PFSK-1 (cell line): ENCODE measurements around the gene KIF1B.

Experiments used
- FOXP2 ChIP-seq: optimal IDR thresholded peaks from 2 replicates; pipeline ENCODE3; 2011; ENCODE audit warnings: borderline replicate concordance, control low read depth, inconsistent platforms; ENCODE audit not compliant: insufficient read depth; ENCODE audit errors: extremely low read length, extremely low read depth
- POLR2AphosphoS5 ChIP-seq: IDR thresholded peaks from 2 replicates; pipeline ENCODE4 v1.6.1; 2012; ENCODE audit warnings: low read depth, mild to moderate bottlenecking, control low read depth, low read length, moderate library complexity
- REST ChIP-seq, 2 experiments: IDR thresholded peaks; 2 replicates each; pipeline versions ENCODE4 v1.6.1 to v1.8.0; 2011 to 2012; ENCODE audit warnings: low read depth in 2 of 2, low read length in 2 of 2, control low read depth in 1 of 2, inconsistent platforms in 1 of 2, mild to moderate bottlenecking in 1 of 2, moderate library complexity in 1 of 2; ENCODE audit not compliant: insufficient read depth in 1 of 2
- SIN3A ChIP-seq: IDR thresholded peaks from 2 replicates; pipeline ENCODE4 v1.6.1; 2012; ENCODE audit warnings: mild to moderate bottlenecking, low read length, moderate library complexity, borderline replicate concordance; ENCODE audit not compliant: insufficient read depth
- TAF1 ChIP-seq: IDR thresholded peaks from 2 replicates; pipeline ENCODE4 v1.6.1; 2012; ENCODE audit warnings: low read length, control low read depth, borderline replicate concordance; ENCODE audit not compliant: insufficient read depth

Gene KIF1B

GRCh38 chr1:10384219-10384618, 173.8 kb downstream of the KIF1B start:
- no peak for TF ChIP-seq POLR2AphosphoS5
- no peak for TF ChIP-seq FOXP2
- no peak for TF ChIP-seq TAF1
- TF ChIP-seq REST (IDR thresholded peaks at IDR 0.05; ENCODE audit: insufficient read depth in 1 of 2, low read depth in 2 of 2, low read length in 2 of 2), result no peak
- TF ChIP-seq SIN3A, result no peak

- TF ChIP-seq TAF1, result no peak
- no peak for TF ChIP-seq POLR2AphosphoS5
- TF ChIP-seq REST (IDR thresholded peaks at IDR 0.05; ENCODE audit: insufficient read depth in 1 of 2, low read depth in 2 of 2, low read length in 2 of 2), result no peak
- no peak for TF ChIP-seq FOXP2
- TF ChIP-seq SIN3A, result no peak
Measured at GRCh38 chr1:10386761-10387676, 176.6 kb downstream of the KIF1B start.

GRCh38 chr1:10387677-10388386, 177.5 kb downstream of the KIF1B start:
- no peak for TF ChIP-seq FOXP2
- no peak for TF ChIP-seq SIN3A
- no peak for TF ChIP-seq TAF1
- no peak for TF ChIP-seq POLR2AphosphoS5
- TF ChIP-seq REST (IDR thresholded peaks at IDR 0.05; ENCODE audit: insufficient read depth in 1 of 2, low read depth in 2 of 2, low read length in 2 of 2), result no peak

- no peak for TF ChIP-seq FOXP2
- no peak for TF ChIP-seq REST (IDR thresholded peaks at IDR 0.05; ENCODE audit: insufficient read depth in 1 of 2, low read depth in 2 of 2, low read length in 2 of 2)
- TF ChIP-seq SIN3A, result no peak
Measured at GRCh38 chr1:10388387-10388715, 178.0 kb downstream of the KIF1B start.
